ENCODE data around the gene CNPY4. TPM values are rescaled to one million over a fixed set of nuclear protein-coding genes. Genes with fewer than 3 reads are reported as not detected.
"Not testable (repeated sequence)": the region's sequence is repeated elsewhere in the genome, so short reads cannot be mapped to it uniquely, and the experiment has no call there.

CNPY4 gene
- total and polyA plus RNA-seq, 4 donors, result 22.5 to 65.7 (median 31.6) TPM

DNA sequence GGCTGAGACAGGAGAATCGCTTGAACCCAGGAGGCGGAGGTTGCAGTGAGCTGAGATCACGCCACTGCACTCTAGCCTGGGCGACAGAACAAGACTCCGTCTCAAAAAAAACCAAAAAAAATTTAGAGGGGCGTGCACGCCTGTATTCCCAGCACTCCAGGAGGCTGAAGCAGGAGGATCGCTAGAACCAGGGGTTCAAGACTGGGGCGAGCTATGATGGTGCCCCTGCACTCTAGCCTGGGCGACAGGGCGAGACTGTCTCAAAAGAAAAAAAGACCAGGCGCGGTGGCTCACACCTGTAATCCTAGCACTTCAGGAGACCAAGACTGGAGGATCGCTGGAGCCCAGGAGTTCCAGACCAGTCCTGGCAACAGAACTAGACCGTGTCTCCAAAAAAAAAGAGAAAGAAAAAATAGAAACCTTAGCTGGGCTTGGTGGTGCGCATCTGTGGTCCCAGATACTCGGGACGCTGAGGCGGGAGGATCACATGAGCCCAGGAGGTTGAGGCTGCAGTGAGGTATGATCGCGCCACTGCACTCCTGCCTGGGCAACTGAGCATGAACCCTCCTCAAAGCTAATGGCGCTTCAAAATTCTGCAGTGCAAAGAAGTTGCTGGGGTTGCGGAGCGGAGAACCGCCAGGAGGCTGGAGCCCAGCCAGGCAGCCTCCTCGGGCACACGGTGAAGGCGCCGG is 7.0 kb downstream of the CNPY4 start:
- peak overlapping the region; percentile 97 for H3K4me3 ChIP-seq (ENCODE audit: low read depth, low read length)
- H3K27ac ChIP-seq (ENCODE audit: low read depth, low read length), result peak overlapping the region; percentile 99
- peaks cover 34% of the 10 kb centered on the region for H3K4me1 ChIP-seq (ENCODE audit: control insufficient read depth, insufficient read depth, low read length)
- no peaks in the 10 kb centered on the region for H3K9me3 ChIP-seq (ENCODE audit: control insufficient read depth, insufficient read depth, low read length)
- no peaks in the 10 kb centered on the region for H3K27me3 ChIP-seq (ENCODE audit: control insufficient read depth, insufficient read depth, low read length)
- DNase-seq (ENCODE audit: low read depth in 4 of 6, low spot score in 6 of 6), result no peak
- WGBS (ENCODE audit: insufficient coverage), result 15% methylated on average over 28 of the region's 29 CpGs
- H3K36me3 ChIP-seq (ENCODE audit: control insufficient read depth, insufficient read depth, low read length), result peaks cover 23% of the 10 kb centered on the region

DNA sequence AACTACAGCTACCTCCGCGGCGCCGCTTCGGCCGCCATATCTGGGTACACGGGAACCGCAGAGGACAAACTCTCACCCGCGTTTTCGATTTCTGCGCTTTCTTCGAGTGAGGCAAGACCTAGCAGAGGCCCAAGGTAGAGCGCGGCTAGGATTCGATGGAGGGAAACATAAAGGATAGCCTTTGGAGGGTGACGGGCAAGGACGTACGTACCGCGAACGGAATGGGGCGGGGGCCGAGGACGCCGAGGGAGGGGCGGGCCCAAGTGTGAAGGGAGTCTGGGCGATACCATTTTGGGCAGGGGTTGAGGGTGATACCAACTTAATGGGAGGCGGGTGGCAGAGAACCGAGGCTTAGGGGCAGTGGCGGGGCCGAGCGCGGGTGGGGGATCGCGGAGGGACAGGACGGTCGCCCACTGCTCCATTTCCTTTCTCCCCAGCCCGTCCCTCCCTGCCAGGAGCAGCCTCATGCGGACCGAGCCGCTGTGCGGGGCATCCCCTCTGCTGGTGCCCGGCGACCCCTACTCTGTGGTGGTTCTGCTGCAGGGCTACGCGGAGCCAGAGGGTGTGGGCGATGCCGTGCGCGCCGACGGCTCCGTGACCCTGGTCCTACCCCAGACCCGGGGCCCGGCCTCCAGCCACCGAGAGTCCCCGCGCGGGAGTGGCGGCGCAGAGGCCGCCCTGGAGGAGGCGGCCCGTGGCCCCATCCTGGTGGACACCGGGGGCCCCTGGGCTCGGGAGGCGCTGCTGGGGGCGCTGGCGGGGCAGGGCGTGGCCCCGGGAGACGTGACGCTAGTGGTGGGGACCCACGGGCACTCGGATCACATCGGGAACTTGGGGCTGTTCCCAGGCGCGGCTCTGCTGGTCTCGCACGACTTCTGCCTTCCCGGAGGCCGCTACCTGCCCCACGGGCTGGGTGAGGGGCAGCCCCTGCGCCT is 7.8 kb downstream of the CNPY4 start, which contains the start of gene MBLAC1:
Gene MBLAC1, plus strand, starts transcription at position 37 of the 935 bp plus-strand sequence. Its CDS starts 429 bp downstream, at position 466.
- Histone ChIP-seq H3K36me3 (ENCODE audit: control insufficient read depth, insufficient read depth, low read length) (peaks cover 20% of the 10 kb centered on the region), H3K4me3 (ENCODE audit: low read depth, low read length) (peak within 1 kb of the TSS; percentile 97)

DNA sequence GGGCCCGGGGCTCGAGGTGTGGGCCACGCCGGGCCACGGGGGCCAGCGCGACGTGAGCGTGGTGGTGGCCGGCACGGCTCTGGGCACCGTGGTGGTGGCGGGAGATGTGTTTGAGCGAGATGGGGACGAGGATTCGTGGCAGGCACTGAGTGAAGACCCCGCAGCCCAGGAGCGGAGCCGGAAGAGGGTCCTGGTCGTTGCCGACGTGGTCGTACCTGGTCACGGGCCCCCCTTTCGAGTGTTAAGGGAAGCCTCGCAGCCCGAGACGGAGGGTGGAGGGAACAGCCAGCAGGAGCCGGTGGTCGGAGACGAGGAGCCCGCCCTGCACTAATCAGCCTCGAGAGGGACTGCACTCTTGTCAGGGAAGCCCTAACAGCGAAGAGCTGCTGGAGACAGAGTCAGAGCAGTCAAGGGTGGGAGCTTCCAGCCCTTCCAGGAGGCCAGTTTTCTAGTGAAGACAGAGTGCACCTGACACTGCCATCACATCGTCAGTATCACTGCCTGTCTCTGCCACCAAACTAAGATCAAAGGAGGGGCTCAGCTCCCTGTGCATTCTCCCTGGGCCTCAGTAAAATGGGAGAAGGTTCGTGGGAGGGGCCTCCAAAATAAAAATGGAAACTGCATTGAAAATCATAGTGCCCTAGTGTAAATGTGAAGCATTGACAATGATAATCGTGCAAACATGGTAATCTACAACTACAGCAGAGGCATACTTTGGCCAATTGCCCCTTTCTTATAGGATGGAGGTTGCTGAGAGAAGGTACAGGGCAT is 8.6 kb downstream of the CNPY4 start:
- Histone ChIP-seq H3K27me3 (ENCODE audit: control insufficient read depth, insufficient read depth, low read length) (no peaks in the 10 kb centered on the region), H3K36me3 (ENCODE audit: control insufficient read depth, insufficient read depth, low read length) (peaks cover 14% of the 10 kb centered on the region), H3K27ac (ENCODE audit: low read depth, low read length) (peak overlapping the region; percentile 2), H3K4me1 (ENCODE audit: control insufficient read depth, insufficient read depth, low read length) (peaks cover 36% of the 10 kb centered on the region), H3K4me3 (ENCODE audit: low read depth, low read length) (peak overlapping the region; percentile 97), H3K9me3 (ENCODE audit: control insufficient read depth, insufficient read depth, low read length) (no peaks in the 10 kb centered on the region)
- peak in 2 of 6 donors; percentile 57 to 77 for DNase-seq (ENCODE audit: low read depth in 4 of 6, low spot score in 6 of 6)
- WGBS (ENCODE audit: insufficient coverage), result 1% methylated on average over 35 of the region's 37 CpGs

More for the DNA sequence above, 7.8 kb downstream of the CNPY4 start, which contains the start of gene MBLAC1:
- Histone ChIP-seq H3K9me3 (ENCODE audit: control insufficient read depth, insufficient read depth, low read length) (no peaks in the 10 kb centered on the region), H3K27me3 (ENCODE audit: control insufficient read depth, insufficient read depth, low read length) (no peaks in the 10 kb centered on the region), H3K4me1 (ENCODE audit: control insufficient read depth, insufficient read depth, low read length) (peaks cover 35% of the 10 kb centered on the region), H3K27ac (ENCODE audit: low read depth, low read length) (peak within 1 kb of the TSS; percentile 99)
- peak; percentile 93 to 99 (median 94) for DNase-seq (ENCODE audit: low read depth in 4 of 6, low spot score in 6 of 6)
- WGBS (ENCODE audit: insufficient coverage), result under 1% methylated on average over 85 of the region's 85 CpGs

DNA sequence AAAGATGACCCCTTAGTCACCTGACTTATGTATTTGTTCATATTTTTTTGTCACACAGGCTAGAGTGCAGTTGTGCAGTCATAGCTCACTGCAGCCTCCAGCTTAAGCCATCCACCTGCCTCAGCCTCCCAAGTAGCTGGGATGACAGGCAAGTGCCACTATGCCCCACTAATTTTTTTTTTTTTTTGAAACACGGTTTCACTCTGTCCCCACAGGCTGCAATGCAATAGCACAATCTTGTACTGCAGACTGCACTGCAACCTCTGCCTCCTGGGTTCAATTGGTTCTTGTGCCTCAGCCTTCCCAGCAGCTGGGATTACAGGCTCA is 9.2 kb downstream of the CNPY4 start:
- no peak for DNase-seq (ENCODE audit: low read depth in 4 of 6, low spot score in 6 of 6)
- 57% methylated on average over 1 of the region's 1 CpG for WGBS (ENCODE audit: insufficient coverage)
- Histone ChIP-seq H3K4me1 (ENCODE audit: control insufficient read depth, insufficient read depth, low read length) (peaks cover 36% of the 10 kb centered on the region), H3K9me3 (ENCODE audit: control insufficient read depth, insufficient read depth, low read length) (no peaks in the 10 kb centered on the region), H3K27me3 (ENCODE audit: control insufficient read depth, insufficient read depth, low read length) (no peaks in the 10 kb centered on the region), H3K27ac (ENCODE audit: low read depth, low read length) (peak overlapping the region; percentile 2), H3K4me3 (ENCODE audit: low read depth, low read length) (no peak overlapping the region), H3K36me3 (ENCODE audit: control insufficient read depth, insufficient read depth, low read length) (peaks cover 9% of the 10 kb centered on the region)

DNA sequence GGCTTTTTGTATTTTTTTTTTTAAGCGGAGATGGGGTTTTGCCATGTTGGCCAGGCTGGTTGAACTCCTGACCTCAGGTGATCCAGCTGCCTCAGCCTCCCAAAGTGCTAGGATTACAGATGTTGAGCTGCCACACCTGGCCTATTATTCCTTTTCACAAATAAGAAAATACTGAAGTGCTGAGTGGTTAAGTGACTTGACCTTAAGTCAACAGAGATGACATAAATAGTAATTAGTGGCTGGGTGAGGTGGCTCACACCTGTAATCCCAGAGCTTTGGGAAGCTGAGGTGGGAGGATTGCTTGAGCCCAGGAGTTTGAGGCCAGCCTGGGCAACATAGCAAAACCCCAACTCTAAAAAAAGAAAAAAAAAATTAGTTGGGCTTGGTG is 10.8 kb downstream of the CNPY4 start:
- not testable (repeated sequence) for H3K4me3 ChIP-seq (ENCODE audit: low read depth, low read length); H3K36me3 ChIP-seq (ENCODE audit: control insufficient read depth, insufficient read depth, low read length); H3K27ac ChIP-seq (ENCODE audit: low read depth, low read length); H3K27me3 ChIP-seq (ENCODE audit: control insufficient read depth, insufficient read depth, low read length); DNase-seq (ENCODE audit: low read depth in 4 of 6, low spot score in 6 of 6); H3K9me3 ChIP-seq (ENCODE audit: control insufficient read depth, insufficient read depth, low read length)
- H3K4me1 ChIP-seq (ENCODE audit: control insufficient read depth, insufficient read depth, low read length), result peaks cover 36% of the 10 kb centered on the region
- WGBS (ENCODE audit: insufficient coverage), result 100% methylated on average over 1 of the region's 1 CpG

DNA sequence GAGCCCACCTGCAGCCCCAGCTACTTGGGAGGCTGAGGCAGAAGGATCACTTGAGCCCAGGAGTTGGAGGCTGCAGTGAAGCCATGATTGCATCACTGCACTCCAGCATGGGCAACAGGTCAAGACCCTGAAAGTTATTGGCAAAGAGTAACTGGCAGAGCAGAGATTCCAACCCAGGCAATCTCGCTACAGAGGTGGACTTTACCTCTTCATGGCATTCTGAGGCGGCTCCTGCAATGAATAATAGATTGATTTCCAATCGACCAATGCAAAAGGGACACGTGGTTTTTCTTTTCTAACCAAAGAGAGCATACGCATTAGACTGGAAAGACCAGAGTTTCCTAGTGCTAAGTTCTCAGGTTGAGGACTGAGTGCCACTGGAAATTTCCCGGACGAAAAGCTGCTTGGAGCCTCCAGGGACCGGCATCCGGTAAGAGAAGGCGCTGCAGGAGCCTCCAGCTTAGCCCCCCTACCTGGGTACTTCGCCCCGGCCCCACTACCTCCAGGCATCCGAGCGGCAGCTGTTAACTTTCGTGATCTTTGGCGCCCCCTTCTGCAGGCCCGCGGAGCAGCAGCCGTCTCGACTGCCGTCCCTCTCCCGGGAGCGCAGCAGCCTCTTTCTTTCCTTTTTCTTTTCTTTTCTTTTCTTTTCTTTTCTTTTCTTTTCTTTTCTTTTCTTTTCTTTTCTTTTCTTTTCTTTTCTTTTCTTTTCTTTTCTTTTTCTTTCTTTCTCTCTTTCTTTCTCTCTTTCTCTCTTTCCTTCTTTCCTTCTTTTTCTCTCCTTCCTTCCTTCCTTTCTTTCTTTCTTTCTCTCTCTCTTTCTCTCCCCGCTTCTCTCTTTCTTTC is 11.4 kb downstream of the CNPY4 start:
- DNase-seq (ENCODE audit: low read depth in 4 of 6, low spot score in 6 of 6), result peak in 3 of 6 donors; percentile 39 to 89 (median 81)
- H3K27me3 ChIP-seq (ENCODE audit: control insufficient read depth, insufficient read depth, low read length), result no peaks in the 10 kb centered on the region
- H3K4me3 ChIP-seq (ENCODE audit: low read depth, low read length), result no peak overlapping the region
- H3K27ac ChIP-seq (ENCODE audit: low read depth, low read length), result no peak overlapping the region
- WGBS (ENCODE audit: insufficient coverage), result 10% methylated on average over 24 of the region's 24 CpGs
- no peaks in the 10 kb centered on the region for H3K9me3 ChIP-seq (ENCODE audit: control insufficient read depth, insufficient read depth, low read length)
- no peaks in the 10 kb centered on the region for H3K36me3 ChIP-seq (ENCODE audit: control insufficient read depth, insufficient read depth, low read length)
- peaks cover 31% of the 10 kb centered on the region for H3K4me1 ChIP-seq (ENCODE audit: control insufficient read depth, insufficient read depth, low read length)

DNA sequence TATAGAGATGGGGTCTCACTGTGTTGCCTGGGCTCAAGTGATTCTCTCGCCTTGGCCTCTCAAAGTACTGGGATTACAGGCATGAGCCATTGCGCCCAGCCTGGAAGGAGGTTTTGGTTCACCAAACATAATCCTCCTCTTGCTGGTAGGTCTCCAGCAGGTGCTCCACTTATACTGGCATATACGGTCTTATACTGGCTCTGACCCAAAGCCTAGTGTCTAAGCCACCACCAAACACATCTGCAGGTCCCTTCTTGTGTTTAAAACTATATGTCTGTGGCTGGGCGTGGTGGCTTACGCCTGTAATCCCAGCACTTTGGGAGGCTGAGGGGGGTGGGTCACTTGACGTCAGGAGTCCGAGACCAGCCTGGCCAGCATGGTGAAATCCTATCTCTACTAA is 12.7 kb downstream of the CNPY4 start:
- no peaks in the 10 kb centered on the region for H3K36me3 ChIP-seq (ENCODE audit: control insufficient read depth, insufficient read depth, low read length)
- no peaks in the 10 kb centered on the region for H3K9me3 ChIP-seq (ENCODE audit: control insufficient read depth, insufficient read depth, low read length)
- DNase-seq (ENCODE audit: low read depth in 4 of 6, low spot score in 6 of 6), result no peak
- H3K27ac ChIP-seq (ENCODE audit: low read depth, low read length), result no peak overlapping the region
- H3K4me3 ChIP-seq (ENCODE audit: low read depth, low read length), result no peak overlapping the region
- H3K4me1 ChIP-seq (ENCODE audit: control insufficient read depth, insufficient read depth, low read length), result peaks cover 20% of the 10 kb centered on the region
- no peaks in the 10 kb centered on the region for H3K27me3 ChIP-seq (ENCODE audit: control insufficient read depth, insufficient read depth, low read length)
- no CpG with 5 or more reads among the region's 7 CpGs for WGBS (ENCODE audit: insufficient coverage)

DNA sequence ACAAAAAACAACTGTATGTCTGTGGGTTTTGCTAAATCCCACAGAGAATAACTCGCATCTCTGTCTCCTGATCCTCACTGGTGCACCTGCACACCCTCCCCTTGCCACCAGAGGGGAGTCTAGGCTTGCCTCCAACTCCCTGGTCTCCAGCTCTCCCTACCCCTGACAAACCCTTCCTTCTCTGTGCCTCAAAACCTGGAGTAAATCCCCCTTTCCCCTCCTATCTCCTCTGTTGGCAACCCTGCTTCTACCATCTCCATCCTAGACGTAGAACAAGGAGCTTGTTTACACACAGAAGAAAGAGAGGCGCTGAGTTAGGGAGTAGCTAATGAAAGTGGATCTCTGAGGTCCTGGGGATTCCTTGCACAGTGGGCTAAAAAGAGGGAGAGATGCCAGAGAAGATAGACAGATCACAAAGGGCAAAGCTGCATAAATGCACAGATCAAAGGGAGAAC is 13.3 kb downstream of the CNPY4 start:
- Histone ChIP-seq H3K36me3 (ENCODE audit: control insufficient read depth, insufficient read depth, low read length) (no peaks in the 10 kb centered on the region), H3K4me3 (ENCODE audit: low read depth, low read length) (no peak overlapping the region), H3K27ac (ENCODE audit: low read depth, low read length) (peak overlapping the region; percentile 7), H3K4me1 (ENCODE audit: control insufficient read depth, insufficient read depth, low read length) (peaks cover 20% of the 10 kb centered on the region), H3K27me3 (ENCODE audit: control insufficient read depth, insufficient read depth, low read length) (no peaks in the 10 kb centered on the region), H3K9me3 (ENCODE audit: control insufficient read depth, insufficient read depth, low read length) (no peaks in the 10 kb centered on the region)
- 7% methylated on average over 2 of the region's 3 CpGs for WGBS (ENCODE audit: insufficient coverage)
- peak in 3 of 6 donors; percentile 33 to 76 (median 47) for DNase-seq (ENCODE audit: low read depth in 4 of 6, low spot score in 6 of 6)
